ENCODE data around the gene HS2ST1.

DNA sequence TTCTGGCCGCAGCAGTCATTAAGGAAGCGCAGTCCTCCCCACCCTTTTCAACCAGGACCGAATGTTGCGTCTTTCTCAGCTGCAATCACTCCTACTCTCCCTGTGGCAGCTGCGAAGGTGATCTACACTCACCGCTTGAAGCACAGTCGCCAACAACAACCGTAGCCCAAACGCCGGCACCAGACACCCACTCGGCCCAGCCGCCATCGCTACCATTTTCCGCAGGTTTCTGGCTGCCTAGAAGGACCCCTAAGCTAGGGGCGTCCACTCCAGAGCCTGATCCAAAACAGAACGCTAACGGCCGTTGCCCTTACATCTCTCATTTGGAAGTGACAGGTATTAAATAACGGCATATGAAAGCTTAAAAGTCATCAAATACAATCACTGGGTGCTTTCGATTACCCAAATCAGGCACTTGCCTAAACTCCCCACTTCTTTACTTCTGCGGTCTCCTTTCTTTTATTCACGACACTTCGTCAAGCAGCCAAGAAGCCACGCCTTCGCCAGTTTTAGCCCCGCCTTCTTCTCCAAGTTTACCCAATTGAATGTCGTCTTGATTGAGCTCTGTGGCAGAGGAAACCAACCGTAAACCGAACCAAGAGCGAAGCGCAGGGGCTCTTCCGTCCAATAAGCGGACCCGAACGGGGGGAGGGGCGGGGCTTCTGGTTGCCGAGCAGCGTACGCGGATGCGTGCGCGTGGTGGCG is 387 bp upstream of the HS2ST1 start, which contains the start of gene SELENOF:
- TF ChIP-seq CTCF (conservative IDR thresholded peaks at IDR 0.05): no peak
- no peak for TF ChIP-seq EZH2 (IDR thresholded peaks at IDR 0.05; ENCODE audit: low read depth)

Measured in PC-9 (cell line).